HCT116 (cell line): Measurements from ENCODE around the gene INPPL1. TPM values are rescaled to one million over a fixed set of nuclear protein-coding genes. Genes with fewer than 3 reads are reported as not detected.

ENCODE experiments used
- total RNA-seq: library from RNA; stranded (reverse); gene quantifications from one replicate; pipeline ENCODE4 v1.2.1, GENCODE V29; 2021; ENCODE audit not compliant: unreplicated experiment

INPPL1 gene
- total RNA-seq, 1 experiment from 2014 or later, result 132 TPM

Other genes with a start within 250 kb of the INPPL1 start
- gene IL18BP, start 225.9 kb upstream of the INPPL1 start, total RNA-seq, result 9.8 TPM
- gene NUMA1, start 144.2 kb upstream of the INPPL1 start, total RNA-seq, result 133 TPM
- gene LRRC51, start 143.9 kb upstream of the INPPL1 start, total RNA-seq, result 10.8 TPM
- gene LAMTOR1, start 121.5 kb upstream of the INPPL1 start, total RNA-seq, result 63.9 TPM
- not detected for gene TOMT, start 118.8 kb upstream of the INPPL1 start, total RNA-seq
- 65.6 TPM for gene ANAPC15, start 112.1 kb upstream of the INPPL1 start, total RNA-seq
- gene FOLR3, start 89.0 kb upstream of the INPPL1 start, total RNA-seq, result not detected
- 4.8 TPM for gene FOLR1, start 32.6 kb upstream of the INPPL1 start, total RNA-seq
- gene FOLR2, start 8.0 kb upstream of the INPPL1 start, total RNA-seq, result not detected
- not detected for gene PHOX2A, start 19.4 kb downstream of the INPPL1 start, total RNA-seq
- 38.5 TPM for gene CLPB, start 209.8 kb downstream of the INPPL1 start, total RNA-seq